ENCODE results near the gene SLC30A2.

Gene SLC30A2

GRCh38 chr1:26028490-26028980, 17.4 kb downstream of the SLC30A2 start:
- Histone ChIP-seq H3K4me3 (no peak overlapping the region), H3K27ac (peak overlapping the region in 1 of 21 experiments; percentile 34)

DNA sequence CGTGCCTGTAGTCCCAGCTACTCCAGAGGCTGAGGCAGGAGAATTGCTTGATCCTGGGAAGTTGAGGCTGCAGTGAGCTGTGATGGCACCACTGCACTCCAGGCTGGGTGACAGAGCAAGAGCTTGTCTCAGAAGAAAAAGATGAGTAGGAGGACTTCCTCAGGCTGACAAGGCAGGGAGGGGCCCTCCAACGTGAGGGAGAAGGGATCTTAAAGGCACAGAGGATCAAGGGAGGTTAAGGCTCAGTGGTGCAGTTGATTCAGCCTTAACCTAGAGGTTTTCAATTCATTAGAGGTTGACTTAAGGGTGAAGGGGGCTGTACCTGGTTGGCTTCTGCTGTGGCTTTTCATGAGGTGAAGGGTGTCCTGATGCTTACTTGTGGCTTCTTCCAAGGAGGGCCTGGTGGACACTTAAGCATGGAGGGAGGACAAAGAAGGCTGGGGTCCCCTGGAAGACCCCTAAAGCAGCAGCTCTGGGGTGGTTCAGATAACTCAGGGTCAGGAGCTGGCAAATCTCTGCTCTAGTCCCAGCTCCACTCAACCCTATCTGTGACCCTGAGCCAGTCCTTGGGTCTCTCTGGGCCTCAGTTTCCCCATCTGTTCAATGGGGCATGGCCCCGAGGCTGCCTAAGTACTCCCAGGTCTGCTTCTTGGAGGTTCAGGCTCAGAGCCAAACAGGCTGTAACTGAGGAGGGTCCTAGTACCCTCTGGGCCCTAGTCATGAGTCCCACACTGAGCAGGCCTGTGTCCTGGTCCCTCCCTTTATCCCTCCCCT, 18.0 kb downstream of the SLC30A2 start:
- no peak overlapping the region for H3K4me3 ChIP-seq
- peak overlapping the region in 1 of 21 experiments; percentile 34 for H3K27ac ChIP-seq

DNA sequence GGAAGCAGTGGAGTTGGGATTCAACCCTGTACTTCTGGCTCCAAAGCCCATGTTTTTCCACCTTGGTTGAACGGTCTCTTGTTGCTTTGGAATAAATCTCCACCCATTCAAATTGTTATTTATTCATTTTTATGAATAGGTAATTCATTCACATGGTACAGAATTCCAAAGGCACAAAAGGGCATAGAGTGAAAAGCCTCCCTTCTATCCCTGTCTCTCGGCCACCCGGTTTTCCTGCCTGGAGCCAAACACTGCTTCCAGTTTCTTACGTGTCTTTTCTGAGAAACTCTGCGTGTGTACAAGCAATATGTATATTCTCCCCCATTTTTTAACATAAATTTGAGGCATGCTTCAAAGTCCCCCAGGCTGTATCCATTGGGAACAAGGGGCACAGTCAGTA, 20.4 kb downstream of the SLC30A2 start:
- H3K4me3 ChIP-seq, result no peak overlapping the region
- peak overlapping the region in 1 of 21 experiments; percentile 62 for H3K27ac ChIP-seq

DNA sequence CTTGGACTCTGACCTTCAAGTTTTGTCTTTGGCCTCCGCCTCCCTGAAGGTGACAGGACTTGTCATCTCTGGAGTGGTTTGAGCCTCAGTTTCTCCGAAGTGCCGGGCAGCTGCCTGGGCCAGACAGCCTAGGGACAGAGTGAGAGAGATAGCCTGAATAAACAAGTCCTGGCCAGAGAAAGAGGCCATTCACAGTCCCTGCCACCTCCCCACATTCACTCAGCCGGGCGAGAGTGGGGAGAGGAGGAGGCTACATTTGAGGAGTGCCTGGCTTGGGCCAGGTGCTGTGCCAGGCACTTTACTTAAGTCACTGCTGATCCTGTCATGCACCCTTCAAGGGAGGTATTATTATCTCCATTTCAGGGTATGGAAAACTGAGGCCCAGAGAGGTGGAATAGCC, 20.9 kb downstream of the SLC30A2 start:
- Histone ChIP-seq H3K4me3 (no peak overlapping the region), H3K27ac (peak overlapping the region in 2 of 21 experiments; percentile 31 to 62)

GRCh38 chr1:26023826-26024225, 22.1 kb downstream of the SLC30A2 start:
- Histone ChIP-seq H3K27ac (peak overlapping the region in 1 of 21 experiments; percentile 62), H3K4me3 (no peak overlapping the region)

- Histone ChIP-seq H3K27ac (peak overlapping the region in 2 of 21 experiments; percentile 10 to 62), H3K4me3 (no peak overlapping the region)
Measured at GRCh38 chr1:26023009-26023408, 22.9 kb downstream of the SLC30A2 start.

DNA sequence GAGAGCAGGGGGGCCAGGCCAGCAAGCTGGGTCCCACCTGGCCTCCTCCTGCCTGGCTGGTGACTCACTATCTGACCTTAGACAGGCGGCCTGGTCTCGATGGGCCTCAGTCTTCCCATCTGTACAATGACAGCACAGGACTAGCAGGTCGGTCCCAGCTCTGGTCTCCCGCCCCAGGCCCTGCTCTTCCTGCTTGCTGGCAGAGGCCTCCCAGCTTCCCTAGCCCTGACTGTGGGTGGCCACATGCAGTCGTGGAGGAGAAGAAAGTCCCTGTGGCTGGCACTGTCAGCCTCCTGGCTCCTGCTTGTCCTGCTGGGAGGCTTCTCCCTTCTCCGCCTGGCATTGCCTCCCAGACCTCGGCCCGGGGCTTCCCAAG, 23.5 kb downstream of the SLC30A2 start:
- Histone ChIP-seq H3K27ac (peak overlapping the region in 4 of 21 experiments; percentile 26 to 57 (median 40)), H3K4me3 (no peak overlapping the region)

GRCh38 chr1:26021647-26022403, 24.1 kb downstream of the SLC30A2 start, which contains the start of gene EXTL1:
TSS of gene EXTL1 (plus strand) at chr1:26021775. CDS start at chr1:26022647, 872 bp downstream.
- peak within 1 kb of the TSS in 2 of 7 experiments; percentile 22 to 30 for H3K4me3 ChIP-seq
- H3K27ac ChIP-seq, result peak within 1 kb of the TSS in 7 of 21 experiments; percentile 24 to 57 (median 30)

GRCh38 chr1:26020941-26021646, 24.8 kb downstream of the SLC30A2 start:
- H3K27ac ChIP-seq, result no peak overlapping the region
- no peak overlapping the region for H3K4me3 ChIP-seq

GRCh38 chr1:26020330-26020768, 25.6 kb downstream of the SLC30A2 start:
- H3K4me3 ChIP-seq, result no peak overlapping the region
- no peak overlapping the region for H3K27ac ChIP-seq

GRCh38 chr1:26019641-26020315, 26.1 kb downstream of the SLC30A2 start:
- H3K27ac ChIP-seq, result no peak overlapping the region

GRCh38 chr1:26017606-26018005, 28.3 kb downstream of the SLC30A2 start:
- H3K27ac ChIP-seq, result no peak overlapping the region
- H3K4me3 ChIP-seq, result no peak overlapping the region

More at GRCh38 chr1:26019641-26020315, 26.1 kb downstream of the SLC30A2 start:
- H3K4me3 ChIP-seq, result no peak overlapping the region

GRCh38 chr1:26016953-26017545, 28.9 kb downstream of the SLC30A2 start:
- no peak overlapping the region for H3K27ac ChIP-seq
- no peak overlapping the region for H3K4me3 ChIP-seq

DNA sequence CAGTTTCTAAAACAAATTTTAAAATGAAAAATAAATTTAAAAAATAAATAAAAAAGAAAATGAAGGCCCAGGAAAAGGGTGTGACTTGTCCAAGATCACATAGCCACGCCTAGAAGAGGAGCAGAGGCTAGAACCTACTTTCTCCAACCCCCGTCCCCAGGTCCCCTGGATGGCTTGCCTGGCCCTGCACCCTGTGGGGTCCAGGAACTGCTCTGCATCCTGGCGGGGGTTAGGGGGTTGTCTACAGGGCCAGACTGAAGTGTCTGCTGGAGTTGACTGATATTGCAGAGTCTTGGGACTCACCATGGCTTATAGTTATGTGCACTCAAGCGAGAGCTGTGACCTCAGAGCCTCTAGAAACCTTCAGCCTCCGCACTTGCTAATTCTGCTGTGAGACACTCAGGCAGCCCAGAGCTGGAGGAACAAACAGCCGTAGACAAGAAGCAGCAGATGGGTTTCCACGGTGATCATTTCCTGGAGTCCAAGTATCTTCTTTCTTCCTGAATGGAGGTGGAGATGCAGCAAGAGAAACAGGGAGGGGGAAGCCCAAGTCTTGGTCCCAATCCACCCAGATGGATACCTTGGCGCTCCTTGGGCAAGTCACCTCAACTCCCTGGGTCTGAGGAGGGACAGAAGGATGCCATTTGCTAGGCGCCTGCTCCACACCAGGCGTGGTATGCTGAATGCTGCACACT, 29.5 kb downstream of the SLC30A2 start:
- no peak overlapping the region for H3K27ac ChIP-seq
- H3K4me3 ChIP-seq, result no peak overlapping the region

DNA sequence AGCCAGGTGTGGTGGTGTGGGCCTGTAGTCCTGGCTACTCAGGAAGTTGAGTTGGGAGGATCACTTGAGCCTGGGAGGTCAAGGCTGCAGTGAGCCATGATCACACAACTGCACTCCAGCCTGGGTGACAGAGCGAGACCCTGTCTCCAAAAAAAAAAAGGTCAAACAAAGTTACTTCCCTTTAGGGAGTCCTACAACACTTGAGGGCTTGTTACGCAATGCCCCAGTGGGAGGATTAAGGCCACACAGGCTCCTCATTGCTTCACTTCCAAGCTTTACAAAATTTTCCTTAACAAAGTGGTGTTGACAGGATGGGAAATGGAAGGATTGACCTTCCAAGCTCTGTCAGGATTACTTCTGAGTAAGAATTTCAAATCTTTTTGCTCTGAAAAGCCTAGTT, 30.6 kb downstream of the SLC30A2 start:
- Histone ChIP-seq H3K4me3 (no peak overlapping the region), H3K27ac (no peak overlapping the region)

- H3K27ac ChIP-seq, result no peak overlapping the region
Measured at GRCh38 chr1:26014179-26014578, 31.7 kb downstream of the SLC30A2 start.

DNA sequence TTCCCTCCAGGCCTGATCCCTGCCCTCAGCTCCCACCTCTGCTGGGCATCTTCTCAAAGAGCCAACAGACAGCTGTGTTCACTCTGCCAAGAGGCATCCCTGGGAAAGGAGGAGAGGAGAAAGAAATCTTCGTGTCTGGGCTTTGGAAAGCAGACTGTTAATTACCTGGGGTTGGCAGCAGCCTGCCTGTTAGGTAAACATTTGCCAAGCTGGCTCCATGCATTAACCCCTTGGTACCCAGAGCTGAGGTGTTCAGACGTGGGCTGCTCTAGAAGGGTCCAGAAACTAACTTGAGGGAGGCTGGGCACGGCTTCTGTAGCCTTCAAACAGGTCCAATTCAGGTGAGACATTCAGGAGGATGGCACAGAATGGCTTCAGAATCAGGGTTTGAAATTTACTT, 33.1 kb downstream of the SLC30A2 start:
- Histone ChIP-seq H3K4me3 (no peak overlapping the region), H3K27ac (no peak overlapping the region)

More at GRCh38 chr1:26014179-26014578, 31.7 kb downstream of the SLC30A2 start:
- no peak overlapping the region for H3K4me3 ChIP-seq

DNA sequence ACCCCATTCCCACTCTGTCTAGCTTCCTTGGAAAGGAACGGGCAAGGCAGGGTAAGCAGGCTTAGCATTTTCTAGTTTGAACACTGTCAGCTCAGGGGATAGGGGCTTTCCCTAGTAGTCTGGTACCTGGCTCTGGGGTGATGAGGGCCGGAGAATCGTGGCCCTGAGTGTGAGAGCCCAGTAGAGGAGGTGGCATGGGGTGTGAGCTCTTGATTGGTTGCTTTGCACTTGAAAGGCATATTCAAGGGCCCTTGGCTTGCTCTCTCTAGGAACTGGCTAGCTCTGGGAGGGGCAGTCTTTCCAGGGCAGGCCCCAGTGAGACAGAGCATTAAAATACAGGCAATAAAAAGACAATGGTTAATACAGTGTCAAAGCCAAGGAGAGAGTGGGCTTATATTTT, 35.1 kb downstream of the SLC30A2 start:
- Histone ChIP-seq H3K27ac (no peak overlapping the region), H3K4me3 (no peak overlapping the region)
